GM19438 (cell line): ENCODE results near the gene PRL.

ENCODE experiments used
- ATAC-seq: cut with Tn5 transposase; IDR thresholded peaks from one replicate; pipeline ENCODE4 v1.9.1; 2021; ENCODE audit warnings: low read depth; ENCODE audit not compliant: unreplicated experiment

The PRL gene

DNA sequence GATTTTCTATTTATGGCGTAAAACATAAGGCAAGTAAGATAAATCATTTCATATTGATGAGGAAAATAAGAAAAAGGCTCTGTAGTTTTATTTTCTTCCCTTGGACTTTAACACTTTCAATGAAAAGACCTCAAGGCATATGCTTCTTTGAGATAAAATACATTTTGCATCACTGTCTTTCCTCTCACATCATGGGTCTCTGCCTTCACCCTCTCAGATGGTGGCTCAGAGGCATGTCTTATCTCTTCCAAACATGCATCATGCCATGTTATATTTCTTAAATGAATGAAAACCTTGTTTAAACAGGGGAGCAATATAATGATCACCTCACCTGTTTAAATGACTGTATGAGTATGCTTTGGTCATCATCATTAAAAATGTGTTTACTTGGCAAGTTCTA lies 59.3 kb downstream of the PRL start:
- no peak for ATAC-seq
